CD8-positive, alpha-beta memory T cell (primary cell): ENCODE data around the gene CACNA1C. TPM values are rescaled to one million over a fixed set of nuclear protein-coding genes. Genes with fewer than 3 reads are reported as not detected.

Experiments
- CTCF ChIA-PET: fragments of 350-600 bp; sonication (Branson Sonifier 250); formaldehyde crosslinking; loops from one replicate; lab custom pipeline; 2021; ENCODE audit warnings: antibody characterized with exemption; lab: Charles Lee
- POLR2A ChIA-PET: fragments of 350-600 bp; sonication (Branson Sonifier 250); formaldehyde crosslinking; loops from one replicate; lab custom pipeline; 2021; ENCODE audit warnings: antibody characterized with exemption; lab: Charles Lee
- DNase-seq, 5 donors: peaks; one replicate each; pipeline versions ENCODE4 v3.0.0 to v3.0.0-alpha.2; 2020 to 2022; ENCODE audit warnings: mixed read lengths in 1 of 5
- H3K27ac ChIP-seq: one replicate; pipeline ENCODE4 v1.7.0; 2013; ENCODE audit warnings: low read depth, mild to moderate bottlenecking, low read length, moderate library complexity
- H3K27me3 ChIP-seq: 2 replicates; pipeline ENCODE4 v1.7.0; 2013; ENCODE audit warnings: low read length, mild to moderate bottlenecking; ENCODE audit not compliant: insufficient read depth, poor library complexity, severe bottlenecking
- H3K36me3 ChIP-seq: 2 replicates; pipeline ENCODE4 v1.7.0; 2013; ENCODE audit warnings: mild to moderate bottlenecking, low read length, moderate library complexity; ENCODE audit not compliant: insufficient read depth
- H3K4me1 ChIP-seq: 2 replicates; pipeline ENCODE4 v1.7.0; 2013; ENCODE audit warnings: mild to moderate bottlenecking, low read length, moderate library complexity; ENCODE audit not compliant: insufficient read depth
- H3K4me3 ChIP-seq: 2 replicates; pipeline ENCODE4 v1.7.0; 2013; ENCODE audit warnings: mild to moderate bottlenecking, low read length
- H3K9me3 ChIP-seq: 2 replicates; pipeline ENCODE4 v1.7.0; 2013; ENCODE audit warnings: mild to moderate bottlenecking, low read length
- H3K27ac Mint-ChIP-seq, 8 donors: one replicate each; pipeline ENCODE4 v1.8.0; 2020 to 2021; ENCODE audit warnings: mixed read lengths in 8 of 8, mild to moderate bottlenecking in 6 of 8, inconsistent platforms in 3 of 8, moderate library complexity in 3 of 8
- H3K27me3 Mint-ChIP-seq, 2 donors: one replicate each; pipeline ENCODE4 v1.8.0; 2020 to 2021; ENCODE audit warnings: mixed read lengths in 2 of 2, mild to moderate bottlenecking in 1 of 2, moderate library complexity in 1 of 2
- H3K36me3 Mint-ChIP-seq, 3 donors: one replicate each; pipeline ENCODE4 v1.8.0; 2020 to 2021; ENCODE audit warnings: mixed read lengths in 3 of 3, inconsistent platforms in 1 of 3, mild to moderate bottlenecking in 1 of 3
- H3K4me1 Mint-ChIP-seq, 3 donors: one replicate each; pipeline ENCODE4 v1.8.0; 2020 to 2021; ENCODE audit warnings: mixed read lengths in 3 of 3, inconsistent platforms in 1 of 3, mild to moderate bottlenecking in 1 of 3
- H3K4me3 Mint-ChIP-seq, 7 donors: one replicate each; pipeline ENCODE4 v1.8.0; 2020 to 2021; ENCODE audit warnings: mixed read lengths in 7 of 7, mild to moderate bottlenecking in 6 of 7, moderate library complexity in 4 of 7, inconsistent platforms in 2 of 7
- H3K9me3 Mint-ChIP-seq, 5 donors: one replicate each; pipeline ENCODE4 v1.8.0; 2020 to 2022; ENCODE audit warnings: mixed read lengths in 5 of 5, mild to moderate bottlenecking in 3 of 5, moderate library complexity in 2 of 5, inconsistent platforms in 1 of 5
- polyA plus RNA-seq: library from polyadenylated mRNA; unstranded; fragments of 300-500 nt; fragmentation: Illumina TruSeq; gene quantifications from one replicate; pipeline ENCODE4 v1.2.3, GENCODE V29; 2021
- total RNA-seq, 2 experiments: library from RNA; stranded (reverse); gene quantifications; one replicate each; pipeline ENCODE4 v1.2.3, GENCODE V29; 2021

The CACNA1C gene
- total and polyA plus RNA-seq, 3 experiments from 2014 or later = 0.04 to 0.10 (median 0.04) TPM

DNA sequence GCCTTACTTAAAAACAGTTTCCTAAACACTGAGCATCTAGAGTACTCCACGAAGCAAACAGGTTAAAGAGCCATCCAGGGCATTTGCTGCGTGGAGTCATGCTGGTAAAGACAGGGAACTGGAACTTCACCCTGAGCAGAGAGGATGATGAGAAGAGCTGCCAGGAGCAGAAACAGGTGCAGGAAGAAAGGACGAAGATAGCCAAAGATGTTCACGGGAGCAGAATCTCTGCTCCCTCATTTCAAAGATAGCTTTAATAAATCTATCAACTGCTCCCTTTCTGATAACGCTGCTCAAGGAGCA is 461.2 kb downstream of the CACNA1C start:
- peaks cover 8 to 22% of the 10 kb centered on the region in 2 donors for H3K27me3 Mint-ChIP-seq
- Histone ChIP-seq H3K4me3 (no peak overlapping the region), H3K36me3 (no peaks in the 10 kb centered on the region), H3K4me1 (no peaks in the 10 kb centered on the region), H3K9me3 (no peaks in the 10 kb centered on the region), H3K27me3 (no peaks in the 10 kb centered on the region), H3K27ac (no peak overlapping the region)
- H3K4me1 Mint-ChIP-seq = no peaks in the 10 kb centered on the region
- no peaks in the 10 kb centered on the region for H3K36me3 Mint-ChIP-seq
- no peak for DNase-seq
- peaks cover 0 to 1% (median 0%) of the 10 kb centered on the region in 5 donors for H3K9me3 Mint-ChIP-seq
- H3K4me3 Mint-ChIP-seq = no peak overlapping the region
- POLR2A ChIA-PET = no interaction called here
- H3K27ac Mint-ChIP-seq = no peak overlapping the region
- CTCF ChIA-PET = no interaction called here

- peaks cover 0 to 4% (median 4%) of the 10 kb centered on the region in 5 donors for H3K9me3 Mint-ChIP-seq
- POLR2A ChIA-PET = no interaction called here
Observed at GRCh38 chr12:2520722-2521246, 468.0 kb downstream of the CACNA1C start.

GRCh38 chr12:2523317-2523716 is 470.5 kb downstream of the CACNA1C start:
- Mint-ChIP-seq H3K36me3 (no peaks in the 10 kb centered on the region), H3K4me1 (no peaks in the 10 kb centered on the region), H3K27me3 (peaks cover 18 to 33% of the 10 kb centered on the region in 2 donors), H3K9me3 (peaks cover 0 to 4% (median 3%) of the 10 kb centered on the region in 5 donors), H3K27ac (no peak overlapping the region), H3K4me3 (no peak overlapping the region)
- H3K4me1 ChIP-seq = no peaks in the 10 kb centered on the region
- H3K4me3 ChIP-seq = no peak overlapping the region
- ChIA-PET CTCF (no interaction called here), POLR2A (no interaction called here)
- no peaks in the 10 kb centered on the region for H3K36me3 ChIP-seq
- H3K27ac ChIP-seq = no peak overlapping the region
- no peaks in the 10 kb centered on the region for H3K9me3 ChIP-seq
- H3K27me3 ChIP-seq = no peaks in the 10 kb centered on the region
- no peak for DNase-seq

More at GRCh38 chr12:2520722-2521246, 468.0 kb downstream of the CACNA1C start:
- H3K4me1 ChIP-seq = no peaks in the 10 kb centered on the region
- no peaks in the 10 kb centered on the region for H3K27me3 ChIP-seq
- no peak overlapping the region for H3K4me3 ChIP-seq
- H3K27ac ChIP-seq = no peak overlapping the region
- CTCF ChIA-PET = no interaction called here
- H3K4me3 Mint-ChIP-seq = no peak overlapping the region
- DNase-seq = no peak
- H3K36me3 ChIP-seq = no peaks in the 10 kb centered on the region
- no peak overlapping the region for H3K27ac Mint-ChIP-seq
- H3K4me1 Mint-ChIP-seq = no peaks in the 10 kb centered on the region
- peaks cover 23 to 41% of the 10 kb centered on the region in 2 donors for H3K27me3 Mint-ChIP-seq
- no peaks in the 10 kb centered on the region for H3K9me3 ChIP-seq
- no peaks in the 10 kb centered on the region for H3K36me3 Mint-ChIP-seq

DNA sequence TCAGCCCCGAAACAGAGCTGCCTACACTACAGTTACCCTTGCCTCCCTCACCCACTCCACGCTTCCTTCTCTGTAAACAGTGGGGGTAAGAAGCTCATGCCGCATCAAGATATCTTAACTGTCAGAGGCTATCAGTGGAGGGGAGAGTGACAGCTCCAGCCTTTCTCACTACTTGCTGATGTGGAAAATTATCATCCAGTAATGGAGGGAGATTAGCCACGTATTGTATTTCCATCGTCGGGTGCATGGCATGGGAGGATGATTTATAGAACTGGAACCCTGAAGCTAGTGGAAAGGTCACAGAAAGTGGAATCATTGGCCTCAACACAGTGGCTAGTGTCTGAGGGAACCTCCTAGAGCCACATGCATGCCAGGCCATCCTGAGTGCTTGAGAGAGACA is 471.1 kb downstream of the CACNA1C start:
- ChIA-PET CTCF (no interaction called here), POLR2A (no interaction called here)
- Mint-ChIP-seq H3K4me3 (no peak overlapping the region), H3K9me3 (peaks cover 0 to 4% (median 3%) of the 10 kb centered on the region in 5 donors), H3K4me1 (no peaks in the 10 kb centered on the region), H3K27ac (no peak overlapping the region), H3K36me3 (no peaks in the 10 kb centered on the region), H3K27me3 (peaks cover 16 to 33% of the 10 kb centered on the region in 2 donors)
- no peaks in the 10 kb centered on the region for H3K27me3 ChIP-seq
- H3K36me3 ChIP-seq = no peaks in the 10 kb centered on the region
- no peaks in the 10 kb centered on the region for H3K9me3 ChIP-seq
- H3K4me1 ChIP-seq = no peaks in the 10 kb centered on the region
- no peak for DNase-seq
- H3K4me3 ChIP-seq = no peak overlapping the region
- H3K27ac ChIP-seq = no peak overlapping the region

- no peak for DNase-seq
- H3K4me3 ChIP-seq = no peak overlapping the region
- H3K4me1 ChIP-seq = no peaks in the 10 kb centered on the region
- H3K27ac Mint-ChIP-seq = no peak overlapping the region
- peaks cover 0 to 4% (median 2%) of the 10 kb centered on the region in 5 donors for H3K9me3 Mint-ChIP-seq
- H3K4me1 Mint-ChIP-seq = no peaks in the 10 kb centered on the region
- no peaks in the 10 kb centered on the region for H3K9me3 ChIP-seq
- peaks cover 13 to 33% of the 10 kb centered on the region in 2 donors for H3K27me3 Mint-ChIP-seq
- ChIA-PET CTCF (no interaction called here), POLR2A (no interaction called here)
- no peaks in the 10 kb centered on the region for H3K36me3 ChIP-seq
- no peaks in the 10 kb centered on the region for H3K27me3 ChIP-seq
- no peaks in the 10 kb centered on the region for H3K36me3 Mint-ChIP-seq
- H3K4me3 Mint-ChIP-seq = no peak overlapping the region
- no peak overlapping the region for H3K27ac ChIP-seq
Observed at GRCh38 chr12:2526371-2526770, 473.6 kb downstream of the CACNA1C start.

DNA sequence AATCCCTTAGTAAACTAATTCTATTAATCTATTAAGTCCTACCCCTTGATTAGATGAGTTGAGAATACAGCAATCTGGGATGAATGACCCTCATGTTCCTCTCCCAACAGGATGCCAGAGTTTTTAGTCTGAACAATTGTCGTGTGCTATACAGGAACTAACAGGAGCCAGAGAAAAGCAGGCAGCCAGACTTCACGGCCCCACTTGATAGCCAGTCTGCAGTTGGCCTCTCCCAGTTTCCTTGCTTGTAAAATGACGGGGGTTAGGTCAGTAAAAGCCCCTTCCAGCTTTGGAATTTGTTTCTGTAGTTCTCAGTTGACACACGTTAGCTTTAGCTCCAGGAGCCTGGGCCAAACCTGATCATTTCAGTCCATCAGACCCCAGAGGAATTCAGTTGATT is 475.2 kb downstream of the CACNA1C start:
- no peaks in the 10 kb centered on the region for H3K4me1 ChIP-seq
- Mint-ChIP-seq H3K36me3 (no peaks in the 10 kb centered on the region), H3K9me3 (no peaks in the 10 kb centered on the region), H3K27ac (no peak overlapping the region), H3K4me3 (no peak overlapping the region), H3K4me1 (no peaks in the 10 kb centered on the region), H3K27me3 (peaks cover 7 to 30% of the 10 kb centered on the region in 2 donors)
- DNase-seq = no peak
- no peaks in the 10 kb centered on the region for H3K9me3 ChIP-seq
- H3K4me3 ChIP-seq = no peak overlapping the region
- CTCF ChIA-PET = no interaction called here
- H3K27me3 ChIP-seq = no peaks in the 10 kb centered on the region
- POLR2A ChIA-PET = no interaction called here
- no peaks in the 10 kb centered on the region for H3K36me3 ChIP-seq
- H3K27ac ChIP-seq = no peak overlapping the region

DNA sequence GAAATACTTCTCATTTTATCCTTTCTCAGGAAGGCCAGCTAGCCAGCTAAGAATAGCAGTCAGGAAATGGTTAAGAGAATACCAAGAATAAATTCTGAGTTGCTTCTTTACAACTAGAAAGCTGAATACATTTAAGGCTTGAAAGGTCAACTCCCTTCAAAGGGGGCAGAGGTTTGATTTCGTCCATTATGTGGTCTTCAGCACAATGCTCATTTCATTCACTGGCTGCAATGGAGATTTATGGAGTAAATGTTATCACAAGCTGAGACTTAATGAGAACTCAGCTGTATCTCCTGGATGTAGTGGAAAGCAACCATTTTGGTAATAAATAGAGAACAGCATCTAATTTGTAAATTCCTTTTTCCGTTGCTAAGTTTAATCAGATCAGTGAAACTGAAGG is 477.0 kb downstream of the CACNA1C start:
- Mint-ChIP-seq H3K27me3 (peaks cover 3 to 16% of the 10 kb centered on the region in 2 donors), H3K9me3 (no peaks in the 10 kb centered on the region)

DNA sequence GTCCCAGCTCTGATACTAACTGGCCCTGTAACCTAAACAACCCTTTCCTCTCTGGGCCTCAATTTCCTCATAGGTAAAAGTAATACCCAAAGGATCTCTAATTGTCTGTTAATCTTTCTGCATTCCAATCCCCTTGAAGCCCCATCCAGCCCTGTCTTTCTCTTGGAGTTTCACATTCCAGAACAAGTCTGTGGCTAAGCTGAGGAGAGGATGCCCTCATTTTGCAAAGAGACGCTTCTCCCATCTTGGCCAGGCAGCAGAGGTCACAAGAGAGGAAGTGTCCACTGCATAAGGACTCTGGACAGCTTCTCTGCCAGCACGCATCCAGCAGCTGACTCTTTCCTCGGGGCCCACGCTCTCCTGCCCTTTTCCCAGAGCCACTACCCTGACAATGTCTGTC is 478.6 kb downstream of the CACNA1C start:
- Mint-ChIP-seq H3K27me3 (peaks cover 2 to 9% of the 10 kb centered on the region in 2 donors), H3K4me1 (no peaks in the 10 kb centered on the region), H3K9me3 (no peaks in the 10 kb centered on the region), H3K27ac (no peak overlapping the region), H3K36me3 (no peaks in the 10 kb centered on the region), H3K4me3 (no peak overlapping the region)
- ChIA-PET POLR2A (no interaction called here), CTCF (no interaction called here)
- no peaks in the 10 kb centered on the region for H3K27me3 ChIP-seq
- DNase-seq = no peak
- no peaks in the 10 kb centered on the region for H3K36me3 ChIP-seq
- H3K4me1 ChIP-seq = no peaks in the 10 kb centered on the region
- no peak overlapping the region for H3K4me3 ChIP-seq
- no peaks in the 10 kb centered on the region for H3K9me3 ChIP-seq
- no peak overlapping the region for H3K27ac ChIP-seq

More for the DNA sequence above, 477.0 kb downstream of the CACNA1C start:
- Histone ChIP-seq H3K4me1 (no peaks in the 10 kb centered on the region), H3K9me3 (no peaks in the 10 kb centered on the region), H3K36me3 (no peaks in the 10 kb centered on the region), H3K27ac (no peak overlapping the region), H3K4me3 (no peak overlapping the region), H3K27me3 (no peaks in the 10 kb centered on the region)
- no peaks in the 10 kb centered on the region for H3K36me3 Mint-ChIP-seq
- ChIA-PET CTCF (no interaction called here), POLR2A (no interaction called here)
- no peak overlapping the region for H3K4me3 Mint-ChIP-seq
- H3K4me1 Mint-ChIP-seq = no peaks in the 10 kb centered on the region
- DNase-seq = no peak
- H3K27ac Mint-ChIP-seq = no peak overlapping the region

- no peaks in the 10 kb centered on the region for H3K36me3 Mint-ChIP-seq
- H3K4me3 ChIP-seq = no peak overlapping the region
- H3K4me1 ChIP-seq = no peaks in the 10 kb centered on the region
- no peaks in the 10 kb centered on the region for H3K36me3 ChIP-seq
- H3K9me3 Mint-ChIP-seq = no peaks in the 10 kb centered on the region
- POLR2A ChIA-PET = no interaction called here
- no peaks in the 10 kb centered on the region for H3K9me3 ChIP-seq
- H3K4me1 Mint-ChIP-seq = no peaks in the 10 kb centered on the region
- no peak overlapping the region for H3K4me3 Mint-ChIP-seq
- CTCF ChIA-PET = no interaction called here
- peaks cover 2 to 9% of the 10 kb centered on the region in 2 donors for H3K27me3 Mint-ChIP-seq
- no peak overlapping the region for H3K27ac Mint-ChIP-seq
- no peaks in the 10 kb centered on the region for H3K27me3 ChIP-seq
- no peak overlapping the region for H3K27ac ChIP-seq
- DNase-seq = no peak
Observed at GRCh38 chr12:2533036-2533435, 480.2 kb downstream of the CACNA1C start.
